HepG2 (cell line): Measurements from ENCODE around the gene CRYAA. TPM values are rescaled to one million over a fixed set of nuclear protein-coding genes. Genes with fewer than 3 reads are reported as not detected.
A peak's percentile ranks its signal among the peaks of the same experiment; 100 is the strongest.
"Not testable (repeated sequence)": the region's sequence is repeated elsewhere in the genome, so short reads cannot be mapped to it uniquely, and the experiment has no call there.

Experiments used
- ATAC-seq: fragments of 200-7000 bp; cut with Tn5 transposase; 3 replicates; pipeline ENCODE4 v1.9.1; 2020; ENCODE audit warnings: mild to moderate bottlenecking, moderate library complexity
- BruUV-seq: library from RNA; stranded (reverse); fragments of 400-500 nt; replicated peaks from 2 replicates; lab custom pipeline; 2021; lab: Mats Ljungman, UMichigan
- CTCF ChIA-PET: fragments of 300-600 bp; formaldehyde crosslinking; extraction: SDS; loops from one replicate; lab custom pipeline; 2021; ENCODE audit warnings: low total read pairs, inconsistent platforms, low intra/inter-chr PET ratio; lab: Yijun Ruan, JAX
- POLR2A ChIA-PET: fragments of 350-600 bp; sonication (Branson Sonifier 250); formaldehyde crosslinking; loops from one replicate; lab custom pipeline; 2020; ENCODE audit warnings: antibody characterized with exemption, inconsistent platforms; lab: Yijun Ruan, JAX
- DNase-seq: peaks from one replicate; pipeline ENCODE4 v3.0.0-alpha.2; 2015; ENCODE audit warnings: low spot score
- FAIRE-seq: peaks from 3 replicates; lab custom pipeline; 2011; peaks lifted over from hg19 to GRCh38; lab: Jason Lieb, UNC
- H2AFZ ChIP-seq: one replicate; pipeline ENCODE4 v1.6.1; 2011; ENCODE audit warnings: low read length, inconsistent platforms
- H3K27ac ChIP-seq: fragments of 300-600 bp; 3 replicates; pipeline ENCODE4 v1.8.0; 2011; ENCODE audit warnings: mixed run types, mild to moderate bottlenecking, mixed read lengths, low read length, inconsistent platforms; ENCODE audit not compliant: insufficient read depth; ENCODE audit errors: extremely low read length
- H3K27me3 ChIP-seq, 2 experiments: fragments of 200-600 bp in 1 of 2; 2 replicates in 1 of 2; 3 replicates in 1 of 2; pipeline versions ENCODE4 v1.6.0 to v1.8.0; 2011; ENCODE audit warnings: low read length in 2 of 2, mild to moderate bottlenecking in 2 of 2, moderate library complexity in 2 of 2, inconsistent platforms in 1 of 2; ENCODE audit not compliant: insufficient read depth in 2 of 2, control insufficient read depth in 1 of 2
- H3K36me3 ChIP-seq, 2 experiments: fragments of 200-600 bp in 1 of 2; replicated peaks in 1 of 2; 2 replicates in 1 of 2; 3 replicates in 1 of 2; pipeline versions ENCODE4 v1.5.1 to v1.8.0; 2011; ENCODE audit warnings: low read length in 2 of 2, inconsistent platforms in 1 of 2; ENCODE audit not compliant: insufficient read depth in 2 of 2, control insufficient read depth in 1 of 2
- H3K4me1 ChIP-seq: 2 replicates; pipeline ENCODE4 v1.5.1; 2012; ENCODE audit warnings: low read length, inconsistent platforms; ENCODE audit not compliant: insufficient read depth
- H3K4me2 ChIP-seq: 2 replicates; pipeline ENCODE4 v1.6.0; 2011; ENCODE audit warnings: low read depth, low read length, inconsistent platforms
- H3K4me3 ChIP-seq, 3 experiments: fragments of 200-600 bp in 1 of 3; sonication (generic), shearing (Covaris generic) in 1 of 3; replicated peaks in 1 of 3; 2 replicates each; pipeline ENCODE4 v1.5.1; 2011 to 2016; ENCODE audit warnings: low read length in 3 of 3, inconsistent platforms in 2 of 3, low read depth in 2 of 3, mild to moderate bottlenecking in 2 of 3, control low read depth in 1 of 3, mixed read lengths in 1 of 3; ENCODE audit not compliant: insufficient read depth in 1 of 3
- H3K79me2 ChIP-seq: one replicate; pipeline ENCODE4 v1.6.1; 2011; ENCODE audit warnings: low read length, inconsistent platforms; ENCODE audit not compliant: insufficient read depth
- H3K9ac ChIP-seq: 2 replicates; pipeline ENCODE4 v1.6.0; 2011; ENCODE audit warnings: mild to moderate bottlenecking, low read depth, low read length, inconsistent platforms; ENCODE audit not compliant: insufficient read depth
- H3K9me3 ChIP-seq: 2 replicates; pipeline ENCODE4 v1.5.1; 2012; ENCODE audit warnings: mild to moderate bottlenecking, low read length
- H4K20me1 ChIP-seq: 2 replicates; pipeline ENCODE4 v1.6.0; 2011; ENCODE audit warnings: inconsistent platforms, mild to moderate bottlenecking, low read length, moderate library complexity; ENCODE audit not compliant: insufficient read depth
- HNF4A ChIP-seq: sonication (generic); formaldehyde crosslinking; IDR thresholded peaks from 2 replicates; pipeline ENCODE4 v1.4.0; 2020; ENCODE audit warnings: missing genetic modification reagents
- WGBS: methylation state at CpG from one replicate; pipeline ENCODE4 v1.1.6; 2017; ENCODE audit warnings: low lambda C conversion rate; 5-methylcytosine and 5-hydroxymethylcytosine counted together
- in situ Hi-C: cut with HindIII; loops from 2 replicates; pipeline ENCODE4 v1.10.0; 2017; ENCODE audit warnings: low pct_unique_long_range_greater_than_20kb; ENCODE audit not compliant: extremely low pct_ligation_motif_present
- intact Hi-C: fragments of 100-400 bp; cut with micrococcal nuclease; formaldehyde crosslinking; loops from one replicate; pipeline ENCODE4 v1.10.0; 2022; ENCODE audit not compliant: unreplicated experiment
- polyA plus RNA-seq, 8 experiments: library from polyadenylated mRNA; depleted of rRNA in 3 of 8; stranded (reverse) in 7 of 8; unstranded in 1 of 8; fragments of >200 nt; fragmentation: Illumina TruSeq in 4 of 8; extraction: Trizol in 4 of 8; gene quantifications; 2 replicates each; pipeline versions ENCODE4 v1.2.1 to v1.2.3, GENCODE V29; 2011 to 2016; ENCODE audit warnings: low read depth in 4 of 8, missing spikeins in 1 of 8, mixed read lengths in 1 of 8; ENCODE audit not compliant: insufficient read depth in 1 of 8
- total RNA-seq, 5 experiments: library from RNA; depleted of rRNA; stranded (reverse); fragments of >200 nt; fragmentation: Illumina TruSeq; extraction: Trizol; gene quantifications; 2 replicates each; pipeline ENCODE4 v1.2.3, GENCODE V29; 2016; ENCODE audit warnings: low read depth in 1 of 5
- TF ChIP-seq, protein P1 (sequence below): sonication (generic); formaldehyde crosslinking; IDR thresholded peaks from 2 replicates; pipeline ENCODE4 v1.4.0; 2020; ENCODE audit warnings: missing genetic modification reagents

CRYAA gene
- total and polyA plus RNA-seq, 2 of the 13 experiments (the other 11 are each of a cell fraction or from before 2014, with no cell fraction given): 5.6 to 8.6 TPM

DNA sequence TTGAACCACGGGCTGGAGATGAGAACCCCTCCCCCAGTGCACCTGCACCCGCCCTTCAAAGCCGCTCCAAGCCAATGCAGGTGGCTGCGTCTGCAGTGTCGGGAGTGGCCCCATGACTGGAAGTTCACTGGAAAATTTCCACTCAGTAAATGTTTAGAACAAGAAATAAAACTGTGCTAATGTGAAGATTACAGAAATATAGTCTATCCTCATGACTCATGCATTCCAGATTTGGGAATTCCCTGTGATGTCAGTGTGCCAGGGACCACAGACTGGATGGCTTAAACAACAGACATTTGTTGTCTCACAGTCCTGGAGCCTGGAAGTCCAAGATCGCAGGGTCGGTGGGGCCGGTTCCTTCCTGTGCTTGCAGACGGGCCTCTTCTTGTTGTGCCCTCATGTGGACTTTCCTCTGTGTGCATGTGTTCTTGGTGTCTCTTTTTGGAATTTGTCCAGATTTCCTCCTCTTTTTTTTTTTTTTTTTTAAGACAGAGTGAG is 6.1 kb upstream of the CRYAA start:
- in situ Hi-C loops, DNase-seq, H3K4me3 ChIP-seq, H2AFZ ChIP-seq, H3K9me3 ChIP-seq, H3K4me1 ChIP-seq, H3K27me3 ChIP-seq, H4K20me1 ChIP-seq, H3K27ac ChIP-seq, intact Hi-C loops, CTCF ChIA-PET, H3K36me3 ChIP-seq, H3K79me2 ChIP-seq, H3K4me2 ChIP-seq, POLR2A ChIA-PET, H3K9ac ChIP-seq, BruUV-seq: not testable (repeated sequence)
- 20% methylated on average over 1 of the region's 9 CpGs for WGBS
- ATAC-seq (peak; percentile 82), FAIRE-seq (peak; percentile 96)

DNA sequence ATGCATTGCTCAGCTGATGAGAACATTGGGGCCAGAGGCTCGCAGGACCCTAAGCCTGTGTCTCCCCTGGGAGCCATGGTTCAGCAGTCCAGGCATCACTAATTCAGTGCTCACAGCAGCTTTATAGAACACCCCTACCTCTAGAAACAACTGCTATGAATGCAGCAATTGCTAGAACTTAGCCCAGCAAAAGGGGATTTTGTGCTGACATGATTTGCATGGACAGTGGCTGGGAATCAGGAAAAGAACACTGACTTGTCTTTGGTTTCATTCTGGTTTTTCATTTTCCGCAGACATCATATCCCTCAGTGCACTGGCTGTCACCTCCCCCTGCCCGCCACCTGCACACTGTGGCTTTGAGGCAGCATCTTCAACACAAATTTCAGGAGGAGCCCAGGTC is 4.0 kb upstream of the CRYAA start:
- H3K9me3 ChIP-seq, H3K27me3 ChIP-seq, H3K79me2 ChIP-seq, POLR2A ChIA-PET, FAIRE-seq, CTCF ChIA-PET, DNase-seq, intact Hi-C loops, ATAC-seq, H3K4me2 ChIP-seq, H4K20me1 ChIP-seq, H3K4me3 ChIP-seq, in situ Hi-C loops, H3K36me3 ChIP-seq, H2AFZ ChIP-seq, H3K9ac ChIP-seq, H3K27ac ChIP-seq, BruUV-seq, H3K4me1 ChIP-seq: not testable (repeated sequence)
- no CpG with 5 or more reads among the region's 3 CpGs for WGBS

DNA sequence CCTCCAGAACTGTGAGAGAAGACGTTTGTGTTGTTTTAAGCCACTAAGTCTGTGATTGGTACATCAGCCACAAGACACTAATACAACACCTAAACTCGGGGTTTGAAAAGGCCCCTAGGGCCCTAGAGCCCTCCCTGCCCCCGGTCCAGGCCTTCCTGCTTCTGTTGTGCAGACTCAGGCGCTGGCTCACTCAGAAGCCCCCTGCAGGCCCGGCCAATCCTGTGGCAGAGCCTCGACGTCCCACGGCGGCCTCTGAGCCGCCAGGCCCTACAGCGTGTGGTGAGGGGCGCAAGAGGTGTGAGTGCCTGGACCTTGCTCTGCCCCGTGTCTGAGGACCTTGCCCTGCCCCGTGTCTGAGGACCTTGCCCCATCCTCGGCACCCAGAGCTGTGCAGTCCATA is 3.1 kb upstream of the CRYAA start:
- FAIRE-seq, H3K9me3 ChIP-seq, H2AFZ ChIP-seq, H4K20me1 ChIP-seq, H3K36me3 ChIP-seq, intact Hi-C loops, H3K9ac ChIP-seq, BruUV-seq, DNase-seq, ATAC-seq, H3K79me2 ChIP-seq, H3K4me2 ChIP-seq, in situ Hi-C loops, POLR2A ChIA-PET, CTCF ChIA-PET, H3K27me3 ChIP-seq, H3K4me3 ChIP-seq, H3K4me1 ChIP-seq, H3K27ac ChIP-seq: not testable (repeated sequence)
- no CpG with 5 or more reads among the region's 15 CpGs for WGBS
- TF ChIP-seq, protein P1, sequence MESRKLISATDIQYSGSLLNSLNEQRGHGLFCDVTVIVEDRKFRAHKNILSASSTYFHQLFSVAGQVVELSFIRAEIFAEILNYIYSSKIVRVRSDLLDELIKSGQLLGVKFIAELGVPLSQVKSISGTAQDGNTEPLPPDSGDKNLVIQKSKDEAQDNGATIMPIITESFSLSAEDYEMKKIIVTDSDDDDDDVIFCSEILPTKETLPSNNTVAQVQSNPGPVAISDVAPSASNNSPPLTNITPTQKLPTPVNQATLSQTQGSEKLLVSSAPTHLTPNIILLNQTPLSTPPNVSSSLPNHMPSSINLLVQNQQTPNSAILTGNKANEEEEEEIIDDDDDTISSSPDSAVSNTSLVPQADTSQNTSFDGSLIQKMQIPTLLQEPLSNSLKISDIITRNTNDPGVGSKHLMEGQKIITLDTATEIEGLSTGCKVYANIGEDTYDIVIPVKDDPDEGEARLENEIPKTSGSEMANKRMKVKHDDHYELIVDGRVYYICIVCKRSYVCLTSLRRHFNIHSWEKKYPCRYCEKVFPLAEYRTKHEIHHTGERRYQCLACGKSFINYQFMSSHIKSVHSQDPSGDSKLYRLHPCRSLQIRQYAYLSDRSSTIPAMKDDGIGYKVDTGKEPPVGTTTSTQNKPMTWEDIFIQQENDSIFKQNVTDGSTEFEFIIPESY: peak; percentile 56
- peak; percentile 10; the same call in 1 of the 2 replicates for TF ChIP-seq HNF4A (CRISPR knock-in tag)

DNA sequence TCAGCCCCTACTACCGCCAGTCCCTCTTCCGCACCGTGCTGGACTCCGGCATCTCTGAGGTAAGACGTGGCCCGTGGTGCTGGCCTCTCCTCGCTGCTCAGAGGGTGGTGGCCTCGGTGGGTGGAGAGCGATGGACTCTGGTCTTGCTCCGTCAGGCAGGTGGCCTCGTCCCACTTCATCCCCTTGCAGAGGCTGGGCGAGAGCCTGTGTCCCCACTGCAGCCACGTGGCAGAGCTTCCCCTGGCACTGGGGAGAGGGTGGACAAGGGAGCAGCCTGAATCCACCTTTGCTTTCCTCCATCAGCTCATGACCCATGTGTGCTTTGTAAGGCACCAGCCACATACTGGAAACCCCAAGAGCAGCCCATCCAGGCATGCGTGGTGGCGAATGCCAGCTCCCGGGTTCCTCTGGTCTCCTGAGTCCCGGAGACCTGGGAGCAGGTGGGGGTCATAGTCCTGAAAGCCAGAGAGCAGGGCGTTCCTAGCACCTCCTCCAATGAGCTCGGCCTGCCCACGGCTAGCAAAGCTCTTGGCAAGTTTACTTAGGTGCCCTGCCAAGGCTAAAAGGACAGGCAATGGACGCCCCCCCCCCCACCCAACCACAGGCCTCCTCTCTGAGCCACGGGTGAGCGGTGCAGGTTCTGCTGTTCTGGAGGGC is 550 bp downstream of the CRYAA start:
- H3K36me3 ChIP-seq, ATAC-seq, H3K79me2 ChIP-seq, H3K9ac ChIP-seq, in situ Hi-C loops, H4K20me1 ChIP-seq, H3K4me2 ChIP-seq, intact Hi-C loops, DNase-seq, H3K27ac ChIP-seq, H2AFZ ChIP-seq, POLR2A ChIA-PET, H3K9me3 ChIP-seq, CTCF ChIA-PET, H3K4me1 ChIP-seq, BruUV-seq, FAIRE-seq, H3K4me3 ChIP-seq, H3K27me3 ChIP-seq: not testable (repeated sequence)
- WGBS: no CpG with 5 or more reads among the region's 23 CpGs
